Esophagus muscularis mucosa (tissue), 4 donors: ENCODE data around the gene PCNX1. TPM values are rescaled to one million over a fixed set of nuclear protein-coding genes. Genes with fewer than 3 reads are reported as not detected.
A peak's percentile ranks its signal among the peaks of the same experiment; 100 is the strongest.
"Not testable (repeated sequence)": the region's sequence is repeated elsewhere in the genome, so short reads cannot be mapped to it uniquely, and the experiment has no call there.

Source experiments
- DNase-seq: peaks from one replicate; pipeline ENCODE4 v3.0.0-alpha.2; 2017; ENCODE audit errors: extremely low spot score
- H3K27ac ChIP-seq, 4 donors: fragments of 200-600 bp; sonication (generic); replicated peaks in 1 of 4; 1 replicate in 3 of 4; 2 replicates in 1 of 4; pipeline ENCODE4 v1.5.1; 2016 to 2019; ENCODE audit warnings: mild to moderate bottlenecking in 1 of 4
- H3K27me3 ChIP-seq, 4 donors: fragments of 200-600 bp; sonication (generic); one replicate each; pipeline versions ENCODE4 v1.5.1 to v1.6.0; 2016 to 2019
- H3K36me3 ChIP-seq, 4 donors: fragments of 200-600 bp; sonication (generic); one replicate each; pipeline ENCODE4 v1.5.1; 2016 to 2019
- H3K4me1 ChIP-seq, 4 donors: fragments of 200-600 bp; sonication (generic); one replicate each; pipeline ENCODE4 v1.5.1; 2016 to 2019
- H3K4me3 ChIP-seq, 4 donors: fragments of 200-600 bp; sonication (generic); 1 replicate in 2 of 4; 2 replicates in 2 of 4; pipeline ENCODE4 v1.5.1; 2016 to 2019; ENCODE audit warnings: mild to moderate bottlenecking in 4 of 4, moderate library complexity in 1 of 4
- H3K9me3 ChIP-seq, 4 donors: fragments of 200-600 bp; sonication (generic); 1 replicate in 3 of 4; 2 replicates in 1 of 4; pipeline ENCODE4 v1.5.1; 2016 to 2019
- EP300 ChIP-seq: sonication (generic); formaldehyde crosslinking; IDR thresholded peaks from one replicate; pipeline ENCODE4 v1.6.1; 2017; ENCODE audit warnings: antibody characterized with exemption
- POLR2A ChIP-seq: fragments of 450-650 bp; IDR thresholded peaks from one replicate; pipeline ENCODE4 v1.6.1; 2017; ENCODE audit warnings: antibody characterized with exemption, moderate library complexity, mild to moderate bottlenecking, low read depth
- POLR2AphosphoS5 ChIP-seq, 2 donors: sonication (generic); formaldehyde crosslinking; IDR thresholded peaks; one replicate each; pipeline ENCODE4 v1.6.1; 2017; ENCODE audit warnings: antibody characterized with exemption in 2 of 2
- WGBS: methylation state at CpG from one replicate; pipeline ENCODE4 v1.1.5; 2018; 5-methylcytosine and 5-hydroxymethylcytosine counted together
- intact Hi-C: fragments of 100-400 bp; cut with DNase I; formaldehyde crosslinking; loops from one replicate; pipeline ENCODE4 v1.15.1; 2023
- total RNA-seq, 4 donors: library from RNA; depleted of rRNA; stranded (reverse); fragments of >200 nt; gene quantifications; one replicate each; pipeline versions ENCODE4 v1.1.0 to v1.2.1, GENCODE V29; 2016
- TF ChIP-seq, protein P1 (sequence below), 3 experiments: fragments of 200-600 bp in 2 of 3; fragments of 450-650 bp in 1 of 3; sonication (generic) in 2 of 3; IDR thresholded peaks; one replicate each; pipeline ENCODE4 v1.5.1; 2017 to 2019; ENCODE audit warnings: antibody characterized with exemption in 3 of 3, mild to moderate bottlenecking in 2 of 3, moderate library complexity in 1 of 3

The PCNX1 gene
- total RNA-seq, 4 donors from 2014 or later = 56.3 to 62.5 (median 59.6) TPM

DNA sequence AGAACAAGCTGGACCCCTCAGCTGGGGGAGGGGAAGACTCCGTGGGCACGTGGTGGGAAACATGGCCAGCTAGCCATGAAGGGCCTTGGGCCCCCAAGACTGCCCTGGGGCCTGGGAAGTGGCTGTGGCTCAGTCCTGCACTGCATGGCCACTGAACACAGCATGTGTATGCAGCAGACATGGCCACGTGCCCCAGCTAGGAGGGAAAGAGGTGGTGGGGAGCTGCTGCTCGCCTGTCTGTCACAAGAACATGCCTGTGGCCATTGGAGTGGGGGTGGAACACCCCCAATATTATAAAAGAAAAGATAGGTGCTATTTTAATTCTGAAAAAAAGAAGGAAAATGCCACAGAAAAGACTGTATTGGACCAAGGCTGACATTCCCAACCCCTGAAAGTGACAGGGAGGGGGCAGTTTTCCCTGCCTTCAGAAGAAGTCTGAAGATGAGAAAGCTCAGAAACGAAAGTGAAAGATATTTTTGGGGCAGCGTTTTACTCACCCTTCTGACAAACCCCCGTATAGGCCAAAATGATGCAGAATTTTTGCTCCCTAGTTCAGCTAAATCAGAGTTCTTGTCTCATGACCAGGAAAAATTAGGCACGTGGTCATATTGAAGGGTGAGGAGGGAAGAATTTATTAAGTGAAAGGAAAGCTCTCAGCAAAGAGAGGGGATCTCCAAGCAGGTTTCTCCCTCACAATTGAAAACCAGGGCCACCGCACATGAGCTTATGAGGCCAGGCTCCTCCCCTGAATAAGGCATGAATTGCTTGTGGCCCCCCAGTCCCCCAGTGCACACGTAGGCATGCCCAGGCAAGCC lies 35.2 kb upstream of the PCNX1 start:
- DNase-seq = no peak
- H3K27ac ChIP-seq = no peak overlapping the region
- H3K4me1 ChIP-seq = no peaks in the 10 kb centered on the region
- H3K27me3 ChIP-seq = no peaks in the 10 kb centered on the region
- H3K4me3 ChIP-seq = no peak overlapping the region
- intact Hi-C loops = loop anchor here (5.0 kb wide), 1 partner anchor 100 kb away; no protein-coding TSS in a partner anchor
- H3K36me3 ChIP-seq = no peaks in the 10 kb centered on the region
- H3K9me3 ChIP-seq = peaks cover 0 to 2% (median 0%) of the 10 kb centered on the region in 4 donors
- 82% methylated on average over 8 of the region's 10 CpGs for WGBS
- TF ChIP-seq POLR2A (no peak), EP300 (no peak), POLR2AphosphoS5 (IDR thresholded peaks at IDR 0.05) (no peak)
- TF ChIP-seq, protein P1, sequence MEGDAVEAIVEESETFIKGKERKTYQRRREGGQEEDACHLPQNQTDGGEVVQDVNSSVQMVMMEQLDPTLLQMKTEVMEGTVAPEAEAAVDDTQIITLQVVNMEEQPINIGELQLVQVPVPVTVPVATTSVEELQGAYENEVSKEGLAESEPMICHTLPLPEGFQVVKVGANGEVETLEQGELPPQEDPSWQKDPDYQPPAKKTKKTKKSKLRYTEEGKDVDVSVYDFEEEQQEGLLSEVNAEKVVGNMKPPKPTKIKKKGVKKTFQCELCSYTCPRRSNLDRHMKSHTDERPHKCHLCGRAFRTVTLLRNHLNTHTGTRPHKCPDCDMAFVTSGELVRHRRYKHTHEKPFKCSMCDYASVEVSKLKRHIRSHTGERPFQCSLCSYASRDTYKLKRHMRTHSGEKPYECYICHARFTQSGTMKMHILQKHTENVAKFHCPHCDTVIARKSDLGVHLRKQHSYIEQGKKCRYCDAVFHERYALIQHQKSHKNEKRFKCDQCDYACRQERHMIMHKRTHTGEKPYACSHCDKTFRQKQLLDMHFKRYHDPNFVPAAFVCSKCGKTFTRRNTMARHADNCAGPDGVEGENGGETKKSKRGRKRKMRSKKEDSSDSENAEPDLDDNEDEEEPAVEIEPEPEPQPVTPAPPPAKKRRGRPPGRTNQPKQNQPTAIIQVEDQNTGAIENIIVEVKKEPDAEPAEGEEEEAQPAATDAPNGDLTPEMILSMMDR (IDR thresholded peaks at IDR 0.05) = no peak

- Histone ChIP-seq H3K4me1 (no peaks in the 10 kb centered on the region), H3K9me3 (peaks cover 0 to 2% (median 0%) of the 10 kb centered on the region in 4 donors), H3K36me3 (no peaks in the 10 kb centered on the region), H3K27ac (no peak overlapping the region), H3K27me3 (no peaks in the 10 kb centered on the region), H3K4me3 (no peak overlapping the region)
- DNase-seq = no peak
- intact Hi-C loops = loop anchor here (5.0 kb wide), 1 partner anchor 100 kb away; no protein-coding TSS in a partner anchor
- 100% methylated on average over 1 of the region's 1 CpG for WGBS
- TF ChIP-seq, protein P1 (IDR thresholded peaks at IDR 0.05) = no peak
- TF ChIP-seq POLR2A = no peak
- TF ChIP-seq EP300 = no peak
- no peak for TF ChIP-seq POLR2AphosphoS5 (IDR thresholded peaks at IDR 0.05)
Observed at GRCh38 chr14:70872678-70873020, 34.6 kb upstream of the PCNX1 start.

GRCh38 chr14:70873627-70874026 lies 33.6 kb upstream of the PCNX1 start:
- intact Hi-C loops = loop anchor here (5.0 kb wide), 1 partner anchor 99 kb away; no protein-coding TSS in a partner anchor
- TF ChIP-seq, protein P1 (IDR thresholded peaks at IDR 0.05) = peak; percentile 28 to 39 (median 30)
- TF ChIP-seq EP300 = no peak
- Histone ChIP-seq H3K4me3 (no peak overlapping the region), H3K27ac (no peak overlapping the region), H3K9me3 (peaks cover 0 to 2% (median 0%) of the 10 kb centered on the region in 4 donors), H3K36me3 (no peaks in the 10 kb centered on the region), H3K4me1 (no peaks in the 10 kb centered on the region), H3K27me3 (no peaks in the 10 kb centered on the region)
- no peak for DNase-seq
- WGBS = 56% methylated on average over 3 of the region's 4 CpGs

- H3K27me3 ChIP-seq, DNase-seq, H3K4me1 ChIP-seq, H3K36me3 ChIP-seq, H3K27ac ChIP-seq, intact Hi-C loops, H3K4me3 ChIP-seq, H3K9me3 ChIP-seq: not testable (repeated sequence)
- WGBS = 83% methylated on average over 6 of the region's 6 CpGs
Observed at GRCh38 chr14:70875811-70876460, 31.3 kb upstream of the PCNX1 start.

GRCh38 chr14:70879448-70879847 lies 27.8 kb upstream of the PCNX1 start:
- Histone ChIP-seq H3K4me3 (no peak overlapping the region), H3K4me1 (peaks cover 0 to 4% (median 0%) of the 10 kb centered on the region in 4 donors), H3K36me3 (no peaks in the 10 kb centered on the region), H3K9me3 (no peaks in the 10 kb centered on the region), H3K27ac (no peak overlapping the region), H3K27me3 (no peaks in the 10 kb centered on the region)
- WGBS = 33% methylated on average over 1 of the region's 1 CpG
- no peak for TF ChIP-seq POLR2AphosphoS5 (IDR thresholded peaks at IDR 0.05)
- TF ChIP-seq EP300 = no peak
- TF ChIP-seq, protein P1 (IDR thresholded peaks at IDR 0.05) = no peak
- TF ChIP-seq POLR2A = no peak
- intact Hi-C loops = no loop called here
- DNase-seq = no peak

GRCh38 chr14:70880888-70881287 lies 26.4 kb upstream of the PCNX1 start:
- H3K36me3 ChIP-seq, H3K27me3 ChIP-seq, intact Hi-C loops, H3K27ac ChIP-seq, H3K4me1 ChIP-seq, DNase-seq, H3K4me3 ChIP-seq, H3K9me3 ChIP-seq: not testable (repeated sequence)
- 100% methylated on average over 1 of the region's 1 CpG for WGBS
